ENCODE results near the gene ARL2.
"Not testable (repeated sequence)": the region's sequence is repeated elsewhere in the genome, so short reads cannot be mapped to it uniquely, and the experiment has no call there.

ARL2 gene

GRCh38 chr11:65008873-65009272 lies 5.1 kb upstream of the ARL2 start:
- no peak for DNase-seq

- peak; percentile 82 for DNase-seq
Observed at GRCh38 chr11:65013130-65013887, 651 bp upstream of the ARL2 start.

GRCh38 chr11:65014726-65015227 lies 817 bp downstream of the ARL2 start:
- no peak for DNase-seq

DNA sequence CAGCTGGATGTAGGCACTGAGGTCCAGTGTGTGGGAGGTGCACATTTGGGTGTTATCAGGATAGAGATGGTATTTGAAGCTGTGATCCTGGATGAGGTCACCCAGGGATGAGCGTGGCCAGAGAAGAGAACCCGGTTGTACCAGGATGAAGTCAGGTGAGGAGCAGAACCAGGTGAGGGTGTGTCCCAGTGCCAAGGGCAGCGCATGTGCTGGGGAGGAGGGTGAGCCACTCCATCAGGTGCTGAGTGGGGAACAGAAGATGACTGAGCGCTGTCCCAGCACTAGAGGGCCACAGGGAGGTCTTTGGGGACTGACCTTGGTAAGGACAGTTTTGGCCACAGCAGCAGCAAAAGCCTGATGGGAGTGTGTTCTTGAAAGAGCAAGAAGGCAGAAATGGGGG lies 2.7 kb downstream of the ARL2 start:
- DNase-seq: no peak

- DNase-seq: no peak
Observed at GRCh38 chr11:65017937-65018336, 4.0 kb downstream of the ARL2 start.

GRCh38 chr11:65019824-65020223 lies 5.9 kb downstream of the ARL2 start:
- no peak for DNase-seq

DNA sequence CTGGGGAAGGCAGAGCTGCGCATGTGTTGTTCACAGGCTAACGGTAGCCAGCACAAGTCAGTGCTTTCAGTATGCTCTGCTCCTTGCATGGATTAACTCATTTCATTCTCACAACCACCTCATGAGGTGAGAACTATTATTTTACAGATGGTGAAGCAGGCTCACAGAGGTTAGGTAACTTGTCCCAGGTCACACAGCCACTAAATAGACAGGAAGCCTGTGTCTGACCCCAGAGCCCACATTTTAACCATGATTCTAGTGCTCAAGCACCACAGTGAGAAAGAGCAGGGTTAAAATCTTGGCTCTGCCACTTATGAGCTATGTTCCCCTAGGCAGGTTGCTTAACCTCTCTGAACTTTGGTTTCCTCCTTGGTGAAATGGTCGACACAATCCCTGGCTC lies 7.0 kb downstream of the ARL2 start:
- no peak for DNase-seq

- DNase-seq: no peak
Observed at GRCh38 chr11:65021509-65021908, 7.5 kb downstream of the ARL2 start.

GRCh38 chr11:65023502-65023901 lies 9.5 kb downstream of the ARL2 start:
- DNase-seq: not testable (repeated sequence)

DNA sequence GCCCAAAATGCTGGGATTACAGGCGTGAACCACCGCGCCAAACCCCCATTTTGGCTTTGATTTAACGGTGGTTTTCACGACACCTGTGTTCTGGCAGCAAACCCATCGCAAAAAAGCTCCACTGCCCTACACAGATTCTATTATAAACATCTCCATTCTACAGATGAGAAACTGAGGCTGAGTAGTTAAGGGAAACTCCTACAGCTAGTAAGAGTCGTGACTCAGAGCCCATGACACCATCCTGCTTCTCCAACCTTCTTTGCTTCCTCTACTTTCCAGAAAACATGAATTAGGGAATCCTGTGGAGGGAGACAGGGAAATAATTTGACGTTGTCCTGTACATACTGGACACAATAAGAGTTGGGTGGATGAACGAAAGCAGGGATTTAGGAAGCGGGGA lies 12.8 kb downstream of the ARL2 start:
- DNase-seq: no peak

- DNase-seq: peak; percentile 98
Observed at GRCh38 chr11:65027213-65028067, 13.5 kb downstream of the ARL2 start, which contains the start of gene SNX15. TSS of gene SNX15 (plus strand) at chr11:65027439. CDS start at chr11:65027538, 99 bp downstream.

DNA sequence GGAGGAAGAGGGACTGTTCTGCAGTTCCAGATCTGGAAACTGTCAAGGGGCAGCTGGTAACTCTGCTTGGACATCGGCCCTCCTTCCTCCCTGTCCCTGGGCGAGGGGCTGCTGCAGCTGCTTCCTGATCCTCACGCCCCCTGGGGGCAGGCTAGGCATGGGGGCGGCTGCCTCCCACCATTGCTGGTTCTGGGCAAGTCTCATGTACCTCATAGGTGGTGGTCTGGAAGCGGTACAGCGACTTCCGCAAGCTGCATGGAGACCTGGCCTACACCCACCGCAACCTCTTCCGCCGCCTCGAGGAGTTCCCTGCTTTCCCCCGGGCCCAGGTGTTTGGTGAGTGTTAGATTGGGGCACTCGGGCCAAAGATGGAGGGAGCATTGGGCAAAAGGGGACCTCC lies 18.3 kb downstream of the ARL2 start:
- no peak for DNase-seq

DNA sequence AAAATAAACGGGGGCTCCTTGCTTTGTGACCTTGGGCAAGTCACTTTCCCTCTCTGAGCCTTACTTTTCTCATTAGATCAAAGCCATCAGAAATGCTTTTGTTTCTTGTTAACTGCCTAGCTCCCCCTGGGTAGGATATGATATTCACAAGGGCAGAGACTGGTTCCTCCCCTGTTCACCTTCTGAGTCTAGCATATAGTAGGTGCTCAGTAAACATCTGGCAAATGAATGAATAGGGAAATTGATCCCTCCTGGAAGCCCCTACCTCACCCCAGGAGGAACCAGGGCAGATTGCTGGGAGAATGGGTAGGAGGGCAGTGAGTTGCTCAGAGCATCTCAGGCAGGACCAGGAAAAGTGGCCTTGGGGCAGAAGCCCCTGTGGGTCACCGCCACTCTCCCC lies 20.5 kb downstream of the ARL2 start:
- no peak for DNase-seq

DNA sequence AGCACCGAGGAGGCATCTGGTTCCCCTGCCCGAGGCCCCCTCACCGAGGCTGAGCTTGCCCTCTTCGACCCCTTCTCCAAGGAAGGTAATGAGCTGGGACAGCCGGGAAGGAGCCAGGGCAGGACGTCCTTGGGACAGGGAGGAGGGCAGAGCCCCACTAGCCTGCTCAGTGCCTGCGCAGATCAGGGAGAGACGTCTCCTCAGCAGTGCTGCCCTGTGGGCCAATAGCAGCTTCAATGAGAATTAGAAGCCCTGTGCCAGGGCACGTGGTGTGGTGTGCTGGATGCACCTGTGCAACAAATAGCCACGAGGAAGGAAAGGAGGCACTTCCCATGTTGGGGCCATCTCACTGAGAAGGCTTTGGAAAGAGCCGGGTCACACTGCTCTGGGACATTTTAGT lies 21.6 kb downstream of the ARL2 start:
- no peak for DNase-seq

- no peak for DNase-seq
Observed at GRCh38 chr11:65036931-65037330, 23.0 kb downstream of the ARL2 start.

- no peak for DNase-seq
Observed at GRCh38 chr11:65040520-65040846, 26.5 kb downstream of the ARL2 start.

- DNase-seq: peak; percentile 98
Observed at GRCh38 chr11:65040847-65041622, 27.1 kb downstream of the ARL2 start, which contains the start of gene SAC3D1. TSS of gene SAC3D1 (plus strand) at chr11:65041210. CDS start at chr11:65041293, 83 bp downstream.

- no peak for DNase-seq
Observed at GRCh38 chr11:65042891-65043290, 28.9 kb downstream of the ARL2 start.

- DNase-seq: no peak
Observed at GRCh38 chr11:65043881-65044501, 30.0 kb downstream of the ARL2 start.

- DNase-seq: no peak
Observed at GRCh38 chr11:65045061-65045460, 31.1 kb downstream of the ARL2 start.

GRCh38 chr11:65045728-65046127 lies 31.8 kb downstream of the ARL2 start:
- no peak for DNase-seq

- no peak for DNase-seq
Observed at GRCh38 chr11:65047581-65048422, 33.8 kb downstream of the ARL2 start.
